GM12878 (cell line): Measurements from ENCODE around the gene PSAPL1.

Source experiments
- ETV6 ChIP-seq, 2 experiments: fragments of 450-650 bp in 1 of 2; IDR thresholded peaks in 1 of 2; conservative IDR thresholded peaks in 1 of 2; 2 replicates each; pipeline ENCODE4 v1.6.1; 2014; ENCODE audit warnings: antibody characterized with exemption in 1 of 2, borderline replicate concordance in 1 of 2, low read depth in 1 of 2, mild to moderate bottlenecking in 1 of 2, moderate library complexity in 1 of 2
- RB1 ChIP-seq: fragments of 450-650 bp; formaldehyde crosslinking; IDR thresholded peaks from 2 replicates; pipeline ENCODE4 v1.6.1; 2017; ENCODE audit warnings: mild to moderate bottlenecking, borderline replicate concordance
- SP1 ChIP-seq: IDR thresholded peaks from one replicate; pipeline ENCODE4 v1.6.1; 2011; ENCODE audit warnings: low read depth, low read length

DNA sequence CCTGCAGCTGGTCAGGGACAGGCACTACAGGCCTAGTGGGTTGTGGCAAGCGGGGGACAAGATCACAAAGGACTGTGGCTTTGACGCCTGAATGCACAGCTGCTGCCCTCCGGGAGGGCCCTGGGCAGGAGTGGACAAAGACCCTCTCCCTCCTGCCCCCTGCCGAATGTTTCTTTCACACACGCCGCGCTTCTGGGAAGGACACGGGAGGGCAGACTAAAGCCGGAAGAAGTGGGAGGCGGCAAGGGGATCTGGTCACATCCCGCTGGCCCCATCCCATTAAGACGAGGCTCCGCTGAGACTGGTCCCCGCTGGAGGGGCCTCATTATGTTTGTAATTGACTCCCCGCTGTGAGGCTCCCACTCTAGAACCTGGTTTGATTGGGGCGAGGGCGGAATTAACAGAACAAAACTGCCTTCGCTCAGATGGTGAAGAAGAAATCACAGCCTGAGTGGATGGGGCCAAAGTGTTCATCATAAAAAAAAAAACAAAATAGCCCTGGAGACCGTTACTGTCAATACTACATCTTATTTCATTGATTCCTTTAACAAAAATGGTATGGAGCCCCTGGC, 37.8 kb upstream of the PSAPL1 start:
- TF ChIP-seq ETV6 (conservative IDR thresholded peaks at IDR 0.05 in 1 of 2, IDR thresholded peaks at IDR 0.05 in 1 of 2; ENCODE audit: borderline replicate concordance in 1 of 2, low read depth in 1 of 2), result no peak
- no peak for TF ChIP-seq RB1
- TF ChIP-seq SP1, result no peak
